Measurements from ENCODE around the gene DNM2.
"Not testable (repeated sequence)": the region's sequence is repeated elsewhere in the genome, so short reads cannot be mapped to it uniquely, and the experiment has no call there.

Gene DNM2

GRCh38 chr19:10744801-10745293 is 27.0 kb downstream of the DNM2 start:
- CTCF ChIA-PET: no interaction called here
- TF ChIP-seq FOXM1 (IDR thresholded peaks at IDR 0.05; ENCODE audit: borderline replicate concordance): no peak
- no peak for TF ChIP-seq BHLHE40 (IDR thresholded peaks at IDR 0.05; ENCODE audit: borderline replicate concordance)
- DNase-seq (ENCODE audit: extremely low spot score): no peak
- POLR2A ChIA-PET: interaction anchor here (1.3 kb wide), 1 partner anchor 27 kb away, joined by 4 read pairs; no protein-coding TSS in a partner anchor

- CTCF ChIA-PET; DNase-seq (ENCODE audit: extremely low spot score): not testable (repeated sequence)
- POLR2A ChIA-PET: interaction anchor here (1.6 kb wide), 1 partner anchor 89 kb away, joined by 4 read pairs; the partner anchor contains the start of gene TMED1
These were observed 28.6 kb downstream of the DNM2 start for GRCh38 chr19:10746437-10746836.

- POLR2A ChIA-PET: interaction anchor here (1.6 kb wide), 1 partner anchor 89 kb away, joined by 4 read pairs; the partner anchor contains the start of gene TMED1
- CTCF ChIA-PET: interaction anchor here (0.6 kb wide), 1 partner anchor 44 kb away, joined by 3 read pairs; no protein-coding TSS in a partner anchor
- TF ChIP-seq ARNT (IDR thresholded peaks at IDR 0.05) (no peak), ZNF384 (IDR thresholded peaks at IDR 0.05) (no peak), ELF4 (IDR thresholded peaks at IDR 0.05) (no peak), SP1 (IDR thresholded peaks at IDR 0.05) (no peak), LEF1 (IDR thresholded peaks at IDR 0.05; ENCODE audit: borderline replicate concordance) (no peak), BHLHE40 (IDR thresholded peaks at IDR 0.05; ENCODE audit: borderline replicate concordance) (no peak), SUZ12 (IDR thresholded peaks at IDR 0.05) (no peak)
- no peak for DNase-seq (ENCODE audit: extremely low spot score)
These were observed 29.4 kb downstream of the DNM2 start for GRCh38 chr19:10747271-10747670.

GRCh38 chr19:10747674-10748073 is 29.8 kb downstream of the DNM2 start:
- TF ChIP-seq ZNF384 (IDR thresholded peaks at IDR 0.05) (no peak), FOXK2 (IDR thresholded peaks at IDR 0.05) (no peak), L3MBTL2 (conservative IDR thresholded peaks at IDR 0.05) (no peak), FOXA1 (IDR thresholded peaks at IDR 0.05) (no peak), FOXM1 (IDR thresholded peaks at IDR 0.05; ENCODE audit: borderline replicate concordance) (no peak)
- no peak for DNase-seq (ENCODE audit: extremely low spot score)
- CTCF ChIA-PET: interaction anchor here (0.6 kb wide), 1 partner anchor 43 kb away, joined by 3 read pairs; no protein-coding TSS in a partner anchor
- POLR2A ChIA-PET: interaction anchor here (1.6 kb wide), 1 partner anchor 88 kb away, joined by 4 read pairs; the partner anchor contains the start of gene TMED1

- no peak for TF ChIP-seq TARDBP (IDR thresholded peaks at IDR 0.05)
- TF ChIP-seq FOXA1 (IDR thresholded peaks at IDR 0.05): no peak
- no peak for TF ChIP-seq PKNOX1 (IDR thresholded peaks at IDR 0.05)
- TF ChIP-seq FOXM1 (IDR thresholded peaks at IDR 0.05; ENCODE audit: borderline replicate concordance): no peak
- no peak for TF ChIP-seq FOXK2 (IDR thresholded peaks at IDR 0.05)
- TF ChIP-seq SP1 (IDR thresholded peaks at IDR 0.05): no peak
- TF ChIP-seq ELF4 (IDR thresholded peaks at IDR 0.05): no peak
- no peak for TF ChIP-seq ZNF384 (IDR thresholded peaks at IDR 0.05)
- no peak for TF ChIP-seq LEF1 (IDR thresholded peaks at IDR 0.05; ENCODE audit: borderline replicate concordance)
- TF ChIP-seq SUZ12 (IDR thresholded peaks at IDR 0.05): no peak
- TF ChIP-seq NFRKB (IDR thresholded peaks at IDR 0.05): no peak
- TF ChIP-seq BHLHE40 (IDR thresholded peaks at IDR 0.05; ENCODE audit: borderline replicate concordance): no peak
- TF ChIP-seq L3MBTL2 (conservative IDR thresholded peaks at IDR 0.05): no peak
- no peak for TF ChIP-seq ARNT (IDR thresholded peaks at IDR 0.05)
- no peak for TF ChIP-seq HDGF (IDR thresholded peaks at IDR 0.05; ENCODE audit: borderline replicate concordance)
- TF ChIP-seq CTBP1 (IDR thresholded peaks at IDR 0.05; ENCODE audit: borderline replicate concordance): no peak
- no peak for DNase-seq (ENCODE audit: extremely low spot score)
- POLR2A ChIA-PET: no interaction called here
- CTCF ChIA-PET: no interaction called here
These were observed 30.5 kb downstream of the DNM2 start for GRCh38 chr19:10748195-10748926.

- TF ChIP-seq ZNF384 (IDR thresholded peaks at IDR 0.05) (no peak), HDGF (IDR thresholded peaks at IDR 0.05; ENCODE audit: borderline replicate concordance) (no peak), SP1 (IDR thresholded peaks at IDR 0.05) (no peak), PKNOX1 (IDR thresholded peaks at IDR 0.05) (no peak), L3MBTL2 (conservative IDR thresholded peaks at IDR 0.05) (no peak)
- CTCF ChIA-PET: no interaction called here
- no peak for DNase-seq (ENCODE audit: extremely low spot score)
- POLR2A ChIA-PET: no interaction called here
These were observed 31.1 kb downstream of the DNM2 start for GRCh38 chr19:10748927-10749434.

- ChIA-PET POLR2A (no interaction called here), CTCF (interaction anchor here (0.6 kb wide), 1 partner anchor 32 kb away, joined by 3 read pairs; the partner anchor contains the start of gene DNM2)
- TF ChIP-seq L3MBTL2 (conservative IDR thresholded peaks at IDR 0.05) (no peak), BHLHE40 (IDR thresholded peaks at IDR 0.05; ENCODE audit: borderline replicate concordance) (no peak), SP1 (IDR thresholded peaks at IDR 0.05) (no peak), ZNF384 (IDR thresholded peaks at IDR 0.05) (no peak), FOXM1 (IDR thresholded peaks at IDR 0.05; ENCODE audit: borderline replicate concordance) (no peak), ELF4 (IDR thresholded peaks at IDR 0.05) (no peak), PKNOX1 (IDR thresholded peaks at IDR 0.05) (no peak), HDGF (IDR thresholded peaks at IDR 0.05; ENCODE audit: borderline replicate concordance) (no peak), TARDBP (IDR thresholded peaks at IDR 0.05) (no peak), FOXK2 (IDR thresholded peaks at IDR 0.05) (no peak), SUZ12 (IDR thresholded peaks at IDR 0.05) (no peak), CTBP1 (IDR thresholded peaks at IDR 0.05; ENCODE audit: borderline replicate concordance) (no peak), FOXA1 (IDR thresholded peaks at IDR 0.05) (no peak)
- no peak for DNase-seq (ENCODE audit: extremely low spot score)
These were observed 31.8 kb downstream of the DNM2 start for GRCh38 chr19:10749435-10750384.

Data from HEK293T (cell line).